GM12865 (cell line): Measurements from ENCODE around the gene TDRD9.

Source experiments
- DNase-seq: peaks from one replicate; pipeline ENCODE4 v3.0.0; 2010; ENCODE audit warnings: low read depth
- H3K4me3 ChIP-seq: 2 replicates; pipeline ENCODE4 v1.5.1; 2011; ENCODE audit warnings: mild to moderate bottlenecking, low read depth, low read length, control low read depth
- CTCF ChIP-seq: IDR thresholded peaks from 2 replicates; pipeline ENCODE4 v1.5.1; 2011; ENCODE audit warnings: low read length, control low read depth, low read depth, inconsistent platforms; ENCODE audit not compliant: insufficient read depth; ENCODE audit errors: missing control alignments

The TDRD9 gene

DNA sequence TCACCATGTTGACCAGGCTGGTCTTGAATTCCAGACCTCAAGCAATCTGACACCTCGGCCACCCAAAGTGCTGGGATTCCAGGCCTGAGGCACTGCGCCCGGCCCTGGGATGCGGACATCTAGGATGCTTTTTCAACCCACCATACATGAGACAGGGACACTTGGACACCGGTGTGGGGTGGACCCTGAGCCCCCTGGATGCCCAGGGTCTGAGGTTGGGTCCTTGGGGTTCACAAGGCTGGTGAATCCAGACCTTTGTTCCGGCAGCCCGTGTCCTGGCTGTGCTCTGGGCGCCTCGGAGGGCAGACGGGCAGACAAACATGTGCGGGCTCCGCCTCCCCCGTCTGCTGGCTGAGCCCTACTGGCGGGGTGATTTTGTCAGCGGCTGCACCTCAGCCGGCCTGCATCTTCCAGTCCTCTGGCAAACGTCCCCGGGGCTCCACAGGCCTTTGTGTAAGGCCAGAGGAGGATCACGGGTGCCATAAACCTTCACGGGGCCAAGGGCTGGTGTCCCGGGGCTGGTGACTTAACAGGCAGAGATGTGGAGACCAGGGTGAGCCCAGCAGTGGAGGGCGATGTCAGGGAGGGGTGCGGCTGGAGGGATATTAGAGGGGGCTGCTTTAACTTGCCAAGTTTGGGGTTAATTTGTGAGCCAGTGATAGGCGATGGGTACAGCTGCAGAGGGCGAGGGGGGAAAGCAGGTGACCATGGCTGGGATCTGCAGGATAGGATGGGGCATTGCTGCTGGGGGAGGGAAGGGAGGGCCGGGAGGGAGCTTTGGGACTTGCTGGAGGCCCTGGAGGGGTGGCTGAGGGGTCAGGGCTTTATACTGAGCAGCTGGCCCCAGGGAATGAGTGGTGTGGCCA, 163.0 kb downstream of the TDRD9 start:
- H3K4me3 ChIP-seq: no peak overlapping the region
- DNase-seq: no peak
- no peak for TF ChIP-seq CTCF

DNA sequence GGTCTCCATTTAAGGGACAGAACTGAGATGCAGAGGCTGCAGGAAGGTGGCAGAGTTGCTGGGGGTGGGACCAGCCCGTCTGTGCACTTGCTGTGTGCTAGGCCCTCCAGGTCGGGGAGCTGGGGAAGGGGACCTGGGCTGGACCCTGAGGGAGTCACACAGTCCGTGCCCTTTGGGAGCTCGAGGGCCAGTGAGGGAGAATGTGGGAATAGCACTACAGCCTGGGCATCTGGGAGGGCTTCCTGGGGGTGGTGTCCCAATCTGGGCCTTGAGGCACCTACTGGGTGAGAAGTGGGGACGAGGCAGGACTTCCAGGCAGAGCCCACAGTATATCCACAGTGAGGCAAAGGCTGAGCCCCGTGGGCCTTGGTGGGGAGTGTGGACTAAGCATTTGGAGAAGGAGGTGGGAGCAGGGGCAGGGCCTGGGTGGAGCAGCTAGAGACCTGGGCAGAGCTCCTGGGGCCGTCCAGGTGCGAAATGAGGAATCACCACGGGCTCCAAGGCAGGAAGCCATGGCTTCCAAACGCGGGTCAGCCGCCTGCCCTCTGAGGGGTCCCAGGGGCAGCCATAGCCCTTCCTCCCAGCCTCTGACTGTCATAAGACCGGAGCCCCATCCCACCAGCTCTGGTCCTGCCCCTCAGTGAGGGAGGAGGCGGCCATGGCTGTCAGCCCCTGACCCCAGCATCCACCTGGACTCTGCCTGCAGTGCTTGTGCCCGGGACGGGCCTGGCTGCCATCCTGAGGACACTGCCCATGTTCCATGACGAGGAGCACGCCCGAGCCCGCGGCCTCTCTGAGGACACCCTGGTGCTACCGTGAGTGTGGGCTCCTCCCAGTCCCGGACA, 163.9 kb downstream of the TDRD9 start:
- no peak for DNase-seq
- no peak overlapping the region for H3K4me3 ChIP-seq
- no peak for TF ChIP-seq CTCF

DNA sequence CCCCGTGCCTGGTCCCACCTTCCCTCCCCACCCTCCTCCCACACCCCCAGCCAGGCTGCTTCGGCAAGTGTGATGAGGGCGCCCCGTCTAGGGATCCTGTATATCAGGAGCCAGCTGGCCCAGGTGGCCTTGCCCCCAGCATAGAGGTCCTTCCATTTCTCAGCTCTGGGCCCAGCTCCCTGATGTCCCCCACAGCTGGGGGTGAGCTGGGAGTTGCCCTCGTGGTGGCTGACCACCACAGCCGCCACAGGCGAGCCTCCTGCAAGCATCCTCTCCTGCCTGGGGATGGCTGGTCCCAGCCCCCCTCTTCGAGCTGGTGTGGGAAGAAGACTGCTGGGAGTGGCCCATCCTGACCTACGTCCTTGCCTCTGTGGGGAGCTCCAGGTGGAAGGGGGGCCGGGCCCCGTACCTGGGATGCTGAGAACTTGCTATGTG, 164.7 kb downstream of the TDRD9 start:
- H3K4me3 ChIP-seq: no peak overlapping the region
- TF ChIP-seq CTCF: no peak
- no peak for DNase-seq

- no peak overlapping the region for H3K4me3 ChIP-seq
- TF ChIP-seq CTCF: no peak
- DNase-seq: peak; percentile 5
Measured at GRCh38 chr14:104093366-104094055, 165.3 kb downstream of the TDRD9 start.

- H3K4me3 ChIP-seq: no peak overlapping the region
- TF ChIP-seq CTCF: no peak
- no peak for DNase-seq
Measured at GRCh38 chr14:104094056-104094708, 165.9 kb downstream of the TDRD9 start.

- peak; percentile 89 for TF ChIP-seq CTCF
- peak; percentile 54 for DNase-seq
- H3K4me3 ChIP-seq: no peak overlapping the region
Measured at GRCh38 chr14:104094709-104095425, 166.6 kb downstream of the TDRD9 start.
